GM23338 (cell line): ENCODE results near the gene ID3.

Experiments used
- CREB1 ChIP-seq: fragments of 250-450 bp; sonication (Bioruptor Pico); IDR thresholded peaks from 2 replicates; pipeline ENCODE4 v1.5.0; 2020; ENCODE audit warnings: low read depth, mild to moderate bottlenecking, moderate library complexity
- CTCF ChIP-seq, 2 experiments: fragments of 200-600 bp in 1 of 2; sonication (generic) in 1 of 2; conservative IDR thresholded peaks; 2 replicates each; pipeline versions ENCODE4 v1.5.1 to v1.6.1; 2016 to 2017; ENCODE audit warnings: antibody characterized with exemption in 2 of 2, low read depth in 2 of 2, mild to moderate bottlenecking in 2 of 2, moderate library complexity in 1 of 2
- EZH2 ChIP-seq: fragments of 200-600 bp; sonication (generic); IDR thresholded peaks from one replicate; pipeline ENCODE4 v1.8.0; 2017; ENCODE audit warnings: antibody characterized with exemption, mild to moderate bottlenecking, low read depth; ENCODE audit not compliant: unreplicated experiment
- EZH2phosphoT487 ChIP-seq: fragments of 200-600 bp; sonication (generic); IDR thresholded peaks from one replicate; pipeline ENCODE4 v1.8.1; 2018; ENCODE audit warnings: antibody characterized with exemption; ENCODE audit not compliant: unreplicated experiment
- JUNB ChIP-seq: IDR thresholded peaks from one replicate; pipeline ENCODE4 v1.6.1; 2016; ENCODE audit warnings: antibody characterized with exemption; ENCODE audit not compliant: unreplicated experiment
- REST ChIP-seq: IDR thresholded peaks from one replicate; pipeline ENCODE4 v1.6.1; 2018; ENCODE audit warnings: antibody characterized with exemption; ENCODE audit not compliant: unreplicated experiment

- TF ChIP-seq CTCF (conservative IDR thresholded peaks at IDR 0.05; ENCODE audit: low read depth in 2 of 2) (no peak), REST (no peak), EZH2phosphoT487 (no peak), JUNB (no peak), CREB1 (CRISPR knock-in tag) (no peak), EZH2 (no peak)
Measured at GRCh38 chr1:23556635-23557470, 2.4 kb downstream of the ID3 start.
